ENCODE data around the gene ARFGEF3.

DNA sequence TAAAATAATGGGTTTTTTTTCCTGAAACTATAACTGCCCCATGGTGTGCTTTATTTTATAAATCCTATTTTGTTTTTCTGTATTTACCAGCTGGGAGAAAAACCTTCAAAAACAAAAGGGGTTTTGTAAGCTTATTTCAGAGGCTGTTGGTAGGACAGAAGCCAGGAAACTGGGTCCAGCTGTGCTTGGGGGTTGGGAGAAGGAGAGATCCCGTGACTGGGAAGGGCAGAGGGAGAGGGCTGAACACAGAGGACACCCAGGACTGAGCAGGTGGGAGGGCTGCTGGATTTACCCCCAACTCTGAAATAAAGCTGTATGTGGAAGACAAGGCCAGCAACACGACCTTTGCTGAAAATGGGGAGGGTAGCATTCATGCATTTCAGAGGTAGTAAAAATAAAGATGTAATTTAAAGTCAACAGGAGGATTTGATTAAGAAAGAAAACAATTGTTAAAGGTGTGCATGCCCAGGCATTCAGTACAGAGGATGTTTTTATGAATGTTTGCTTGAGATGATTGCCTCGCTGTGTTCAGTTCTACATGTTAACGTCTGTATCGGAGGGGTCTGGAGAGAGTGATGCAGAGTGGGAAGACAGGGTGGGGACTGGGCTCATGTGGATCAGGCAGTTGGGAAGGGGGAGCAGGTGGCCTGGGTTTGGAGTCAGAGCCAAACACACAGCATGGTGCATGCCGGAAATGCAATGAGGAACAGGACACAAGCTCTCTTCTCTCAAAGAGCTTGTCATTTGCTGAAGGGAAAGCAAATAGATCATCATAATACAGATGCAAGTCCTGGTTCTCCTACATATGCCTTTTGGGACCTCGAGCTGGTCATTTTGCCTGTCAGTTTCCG is 21.4 kb downstream of the ARFGEF3 start:
- TF ChIP-seq, protein P1, sequence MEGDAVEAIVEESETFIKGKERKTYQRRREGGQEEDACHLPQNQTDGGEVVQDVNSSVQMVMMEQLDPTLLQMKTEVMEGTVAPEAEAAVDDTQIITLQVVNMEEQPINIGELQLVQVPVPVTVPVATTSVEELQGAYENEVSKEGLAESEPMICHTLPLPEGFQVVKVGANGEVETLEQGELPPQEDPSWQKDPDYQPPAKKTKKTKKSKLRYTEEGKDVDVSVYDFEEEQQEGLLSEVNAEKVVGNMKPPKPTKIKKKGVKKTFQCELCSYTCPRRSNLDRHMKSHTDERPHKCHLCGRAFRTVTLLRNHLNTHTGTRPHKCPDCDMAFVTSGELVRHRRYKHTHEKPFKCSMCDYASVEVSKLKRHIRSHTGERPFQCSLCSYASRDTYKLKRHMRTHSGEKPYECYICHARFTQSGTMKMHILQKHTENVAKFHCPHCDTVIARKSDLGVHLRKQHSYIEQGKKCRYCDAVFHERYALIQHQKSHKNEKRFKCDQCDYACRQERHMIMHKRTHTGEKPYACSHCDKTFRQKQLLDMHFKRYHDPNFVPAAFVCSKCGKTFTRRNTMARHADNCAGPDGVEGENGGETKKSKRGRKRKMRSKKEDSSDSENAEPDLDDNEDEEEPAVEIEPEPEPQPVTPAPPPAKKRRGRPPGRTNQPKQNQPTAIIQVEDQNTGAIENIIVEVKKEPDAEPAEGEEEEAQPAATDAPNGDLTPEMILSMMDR (conservative IDR thresholded peaks at IDR 0.05; ENCODE audit: low read depth in 2 of 2) = no peak
- no peak for TF ChIP-seq NANOG (IDR thresholded peaks at IDR 0.05; ENCODE audit: borderline replicate concordance)
- no peak for TF ChIP-seq POLR2AphosphoS5 (IDR thresholded peaks at IDR 0.05; ENCODE audit: low read depth)
- no peak for TF ChIP-seq EZH2phosphoT487 (IDR thresholded peaks at IDR 0.05; ENCODE audit: unreplicated experiment)
- no peak for TF ChIP-seq EZH2 (IDR thresholded peaks at IDR 0.05; ENCODE audit: low read depth, unreplicated experiment)
- TF ChIP-seq, protein P2, sequence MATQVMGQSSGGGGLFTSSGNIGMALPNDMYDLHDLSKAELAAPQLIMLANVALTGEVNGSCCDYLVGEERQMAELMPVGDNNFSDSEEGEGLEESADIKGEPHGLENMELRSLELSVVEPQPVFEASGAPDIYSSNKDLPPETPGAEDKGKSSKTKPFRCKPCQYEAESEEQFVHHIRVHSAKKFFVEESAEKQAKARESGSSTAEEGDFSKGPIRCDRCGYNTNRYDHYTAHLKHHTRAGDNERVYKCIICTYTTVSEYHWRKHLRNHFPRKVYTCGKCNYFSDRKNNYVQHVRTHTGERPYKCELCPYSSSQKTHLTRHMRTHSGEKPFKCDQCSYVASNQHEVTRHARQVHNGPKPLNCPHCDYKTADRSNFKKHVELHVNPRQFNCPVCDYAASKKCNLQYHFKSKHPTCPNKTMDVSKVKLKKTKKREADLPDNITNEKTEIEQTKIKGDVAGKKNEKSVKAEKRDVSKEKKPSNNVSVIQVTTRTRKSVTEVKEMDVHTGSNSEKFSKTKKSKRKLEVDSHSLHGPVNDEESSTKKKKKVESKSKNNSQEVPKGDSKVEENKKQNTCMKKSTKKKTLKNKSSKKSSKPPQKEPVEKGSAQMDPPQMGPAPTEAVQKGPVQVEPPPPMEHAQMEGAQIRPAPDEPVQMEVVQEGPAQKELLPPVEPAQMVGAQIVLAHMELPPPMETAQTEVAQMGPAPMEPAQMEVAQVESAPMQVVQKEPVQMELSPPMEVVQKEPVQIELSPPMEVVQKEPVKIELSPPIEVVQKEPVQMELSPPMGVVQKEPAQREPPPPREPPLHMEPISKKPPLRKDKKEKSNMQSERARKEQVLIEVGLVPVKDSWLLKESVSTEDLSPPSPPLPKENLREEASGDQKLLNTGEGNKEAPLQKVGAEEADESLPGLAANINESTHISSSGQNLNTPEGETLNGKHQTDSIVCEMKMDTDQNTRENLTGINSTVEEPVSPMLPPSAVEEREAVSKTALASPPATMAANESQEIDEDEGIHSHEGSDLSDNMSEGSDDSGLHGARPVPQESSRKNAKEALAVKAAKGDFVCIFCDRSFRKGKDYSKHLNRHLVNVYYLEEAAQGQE (IDR thresholded peaks at IDR 0.05; ENCODE audit: unreplicated experiment) = no peak
- TF ChIP-seq STAT1 (IDR thresholded peaks at IDR 0.05; ENCODE audit: unreplicated experiment) = no peak
- TF ChIP-seq CREB1 (CRISPR knock-in tag; IDR thresholded peaks at IDR 0.05; ENCODE audit: low read depth) = no peak
